ENCODE results near the gene ADGRD1.

Gene ADGRD1

DNA sequence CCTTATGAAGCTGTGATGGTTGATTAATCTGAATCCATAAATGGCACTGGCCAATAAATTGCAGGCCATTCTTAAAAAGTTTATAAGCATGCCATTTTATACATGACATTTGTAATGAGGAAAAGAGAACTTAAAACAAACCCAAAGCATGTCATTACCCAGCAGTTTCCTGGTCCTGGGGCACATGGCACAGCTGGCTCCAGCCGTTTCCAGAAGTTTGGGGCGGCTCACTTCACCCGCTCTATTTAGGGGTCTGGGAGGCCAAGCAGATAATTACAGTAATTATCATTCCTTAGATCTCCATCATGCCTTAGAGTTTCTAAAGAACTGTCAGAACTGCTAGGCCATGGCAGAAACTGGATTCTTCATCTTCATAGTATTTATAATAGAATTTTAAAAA, 6.4 kb downstream of the ADGRD1 start:
- H3K4me1 ChIP-seq (ENCODE audit: insufficient read depth, low read length), result peaks cover 3% of the 10 kb centered on the region
- H3K4me3 ChIP-seq (ENCODE audit: low read length), result no peak overlapping the region
- H3K27me3 ChIP-seq (ENCODE audit: insufficient read depth, low read length), result peaks cover 15% of the 10 kb centered on the region
- H3K36me3 ChIP-seq (ENCODE audit: insufficient read depth, low read length), result no peaks in the 10 kb centered on the region
- no peaks in the 10 kb centered on the region for H3K9me3 ChIP-seq (ENCODE audit: low read length)
- H2AFZ ChIP-seq (ENCODE audit: low read depth, low read length), result no peak overlapping the region

DNA sequence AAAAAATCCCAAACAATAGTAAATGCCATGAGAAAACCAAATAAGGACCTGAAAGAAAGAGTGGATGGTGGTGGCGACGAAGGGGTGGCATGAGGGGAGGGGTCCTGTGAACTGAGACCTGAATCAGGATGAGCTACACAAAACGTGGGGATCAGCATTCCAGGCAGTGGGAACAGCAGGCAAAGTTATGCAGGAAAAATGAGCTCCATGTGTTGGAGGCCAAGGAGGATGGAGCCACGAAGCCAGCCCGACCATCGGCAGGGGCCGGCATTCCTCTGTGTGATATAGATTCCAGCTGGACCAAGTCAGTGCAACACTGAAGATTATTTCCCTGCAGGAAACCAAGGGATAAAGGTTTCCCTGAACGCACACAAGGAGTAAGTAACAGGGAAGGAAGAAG, 7.1 kb downstream of the ADGRD1 start:
- H2AFZ ChIP-seq (ENCODE audit: low read depth, low read length), result no peak overlapping the region
- H3K36me3 ChIP-seq (ENCODE audit: insufficient read depth, low read length), result no peaks in the 10 kb centered on the region
- H3K9me3 ChIP-seq (ENCODE audit: low read length), result no peaks in the 10 kb centered on the region

DNA sequence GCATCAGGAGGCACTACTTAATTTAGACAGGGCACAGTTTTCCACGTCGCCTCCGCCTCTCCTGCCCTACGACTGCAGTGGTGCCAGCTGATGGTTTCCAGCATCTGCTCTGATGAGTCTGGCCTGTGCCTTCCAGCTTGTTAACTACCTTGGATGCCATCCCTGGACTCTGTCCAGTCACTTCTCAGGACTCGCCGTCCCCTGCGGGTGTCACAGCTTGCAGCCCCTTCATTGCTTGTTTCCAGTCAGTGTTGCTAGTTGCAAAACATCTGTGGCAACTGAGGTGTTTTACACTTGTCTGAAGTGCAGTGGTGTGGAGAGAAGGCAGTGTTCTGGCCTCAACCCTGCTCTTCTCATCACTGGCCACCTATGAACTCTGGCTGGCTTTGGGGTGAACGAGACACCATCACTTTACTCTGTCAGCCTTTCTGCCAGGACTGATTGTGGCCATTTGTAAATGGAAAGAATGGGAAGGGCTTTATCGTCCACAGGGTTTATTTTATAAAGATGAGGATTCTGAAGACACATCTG, 8.3 kb downstream of the ADGRD1 start:
- H3K36me3 ChIP-seq (ENCODE audit: insufficient read depth, low read length), result no peaks in the 10 kb centered on the region
- no peak overlapping the region for H2AFZ ChIP-seq (ENCODE audit: low read depth, low read length)
- no peaks in the 10 kb centered on the region for H3K9me3 ChIP-seq (ENCODE audit: low read length)
- H3K4me3 ChIP-seq (ENCODE audit: low read length), result no peak overlapping the region
- peaks cover 3% of the 10 kb centered on the region for H3K4me1 ChIP-seq (ENCODE audit: insufficient read depth, low read length)
- peaks cover 15% of the 10 kb centered on the region for H3K27me3 ChIP-seq (ENCODE audit: insufficient read depth, low read length)

More for the DNA sequence above, 7.1 kb downstream of the ADGRD1 start:
- Histone ChIP-seq H3K27me3 (ENCODE audit: insufficient read depth, low read length) (peaks cover 15% of the 10 kb centered on the region), H3K4me3 (ENCODE audit: low read length) (no peak overlapping the region), H3K4me1 (ENCODE audit: insufficient read depth, low read length) (peaks cover 3% of the 10 kb centered on the region)

DNA sequence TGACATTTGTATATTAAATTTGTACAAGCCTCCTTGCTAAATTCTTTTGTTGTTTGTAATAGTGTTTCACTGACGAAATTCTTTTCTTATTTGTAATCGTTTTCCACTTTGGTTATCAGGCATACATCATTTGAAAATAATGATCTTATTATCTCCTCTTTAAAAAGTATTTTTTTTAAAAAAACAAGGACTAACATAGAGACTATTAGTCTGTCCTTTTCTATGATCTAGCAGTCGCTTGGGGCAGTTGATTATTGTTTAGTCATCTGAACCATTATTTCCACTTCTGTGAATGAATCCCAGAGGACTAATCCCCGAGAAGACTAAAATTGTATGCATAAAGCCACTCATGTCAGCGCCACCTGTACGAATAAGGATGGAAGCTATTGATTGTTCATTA, 11.5 kb downstream of the ADGRD1 start:
- H3K4me3 ChIP-seq (ENCODE audit: low read length), result no peak overlapping the region

DNA sequence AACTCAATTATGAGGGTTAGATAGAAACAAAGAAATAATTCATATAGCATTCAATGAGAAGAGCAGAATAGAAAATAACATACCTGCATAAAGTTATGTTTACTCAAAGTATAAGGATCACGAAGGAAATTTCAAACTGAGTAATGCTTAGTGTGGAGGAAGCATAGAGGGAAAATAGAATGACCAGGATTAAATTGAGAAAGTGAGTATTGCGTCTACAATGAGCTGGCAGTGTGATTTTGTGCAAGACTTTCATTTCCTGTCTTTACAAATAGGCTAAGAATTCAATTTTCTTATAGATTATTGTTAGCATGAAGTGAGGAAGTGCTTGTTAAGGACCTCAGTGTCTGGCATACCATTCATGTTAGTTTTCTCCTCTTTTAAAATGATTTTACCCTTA, 12.0 kb downstream of the ADGRD1 start:
- Histone ChIP-seq H3K36me3 (ENCODE audit: insufficient read depth, low read length) (no peaks in the 10 kb centered on the region), H3K4me3 (ENCODE audit: low read length) (no peak overlapping the region), H2AFZ (ENCODE audit: low read depth, low read length) (no peak overlapping the region), H3K9me3 (ENCODE audit: low read length) (peaks cover 1% of the 10 kb centered on the region), H3K4me1 (ENCODE audit: insufficient read depth, low read length) (no peaks in the 10 kb centered on the region), H3K27me3 (ENCODE audit: insufficient read depth, low read length) (peaks cover 13% of the 10 kb centered on the region)

More for the DNA sequence above, 11.5 kb downstream of the ADGRD1 start:
- no peaks in the 10 kb centered on the region for H3K4me1 ChIP-seq (ENCODE audit: insufficient read depth, low read length)
- peaks cover 13% of the 10 kb centered on the region for H3K27me3 ChIP-seq (ENCODE audit: insufficient read depth, low read length)
- peaks cover 1% of the 10 kb centered on the region for H3K9me3 ChIP-seq (ENCODE audit: low read length)
- no peaks in the 10 kb centered on the region for H3K36me3 ChIP-seq (ENCODE audit: insufficient read depth, low read length)
- no peak overlapping the region for H2AFZ ChIP-seq (ENCODE audit: low read depth, low read length)

DNA sequence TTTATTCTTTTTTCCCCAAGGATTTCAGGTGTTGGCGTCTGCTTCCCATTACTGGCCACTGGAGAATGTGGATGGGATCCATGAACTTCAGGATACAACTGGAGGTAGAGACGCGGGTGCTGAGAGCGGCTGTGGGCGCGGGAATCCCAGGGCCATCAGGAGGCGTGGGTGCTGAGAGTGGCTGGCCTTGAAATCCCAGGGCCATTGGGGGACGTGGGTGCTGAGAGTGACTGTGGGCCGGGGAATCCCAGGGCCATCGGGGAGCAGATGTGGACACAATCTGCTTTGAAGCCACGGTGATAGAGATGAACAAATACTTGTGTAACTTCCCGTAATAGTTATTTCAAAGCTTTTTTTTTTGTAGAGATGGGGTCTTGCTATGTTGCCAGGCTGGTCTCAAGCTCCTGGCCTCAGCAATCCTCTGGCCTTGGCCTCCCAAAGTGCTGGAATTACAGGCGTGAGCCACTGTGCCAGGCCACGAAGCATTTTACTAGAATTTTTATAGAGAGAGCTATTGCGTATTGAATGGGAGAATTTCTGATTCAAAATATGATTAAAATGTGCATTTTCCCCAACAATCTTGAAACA, 12.8 kb downstream of the ADGRD1 start:
- Histone ChIP-seq H3K27me3 (ENCODE audit: insufficient read depth, low read length) (peaks cover 12% of the 10 kb centered on the region), H3K36me3 (ENCODE audit: insufficient read depth, low read length) (no peaks in the 10 kb centered on the region), H3K4me1 (ENCODE audit: insufficient read depth, low read length) (no peaks in the 10 kb centered on the region), H2AFZ (ENCODE audit: low read depth, low read length) (no peak overlapping the region), H3K9me3 (ENCODE audit: low read length) (peaks cover 1% of the 10 kb centered on the region), H3K4me3 (ENCODE audit: low read length) (no peak overlapping the region)

DNA sequence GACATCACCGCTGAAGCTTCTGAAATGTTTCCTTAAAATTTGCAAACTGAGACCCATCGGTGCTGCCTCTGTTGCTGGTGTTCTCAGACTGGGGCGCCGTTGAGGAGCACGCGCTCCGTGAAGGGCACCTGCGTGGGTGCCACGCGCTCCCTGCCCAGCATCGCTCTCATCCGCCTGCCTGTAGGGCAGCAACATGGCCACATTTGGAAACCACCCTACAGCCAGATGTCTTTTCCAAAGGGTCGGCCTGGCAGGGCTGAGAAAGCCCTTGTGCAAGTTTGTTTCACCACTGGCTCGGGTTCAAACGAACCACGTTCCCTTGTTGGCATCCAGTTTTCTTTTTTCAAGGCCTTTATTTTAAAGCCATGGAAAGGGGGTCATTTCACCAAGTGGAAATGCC, 13.9 kb downstream of the ADGRD1 start:
- Histone ChIP-seq H3K27me3 (ENCODE audit: insufficient read depth, low read length) (peaks cover 12% of the 10 kb centered on the region), H3K9me3 (ENCODE audit: low read length) (peaks cover 1% of the 10 kb centered on the region), H2AFZ (ENCODE audit: low read depth, low read length) (no peak overlapping the region), H3K4me3 (ENCODE audit: low read length) (no peak overlapping the region), H3K4me1 (ENCODE audit: insufficient read depth, low read length) (no peaks in the 10 kb centered on the region), H3K36me3 (ENCODE audit: insufficient read depth, low read length) (no peaks in the 10 kb centered on the region)

DNA sequence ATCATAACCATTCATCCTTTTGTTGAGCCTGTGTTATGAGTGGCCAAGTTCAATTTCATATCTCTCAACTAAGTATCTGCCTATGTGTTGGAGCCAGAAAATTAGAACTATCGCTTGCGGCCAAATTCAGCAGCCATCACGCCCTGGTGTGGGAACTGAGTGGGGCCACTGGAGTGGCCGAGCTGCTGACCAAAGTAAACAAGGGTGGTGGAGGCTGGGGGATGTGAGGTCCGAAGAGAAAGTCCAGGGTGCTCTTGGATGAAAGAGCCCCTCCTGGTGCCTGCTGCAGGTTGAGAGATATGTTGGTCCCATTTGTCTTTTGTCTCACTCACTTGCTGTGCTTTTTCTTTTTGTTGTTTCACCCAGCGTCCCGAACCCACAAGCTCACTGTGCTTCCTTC, 14.9 kb downstream of the ADGRD1 start:
- H3K4me1 ChIP-seq (ENCODE audit: insufficient read depth, low read length), result no peaks in the 10 kb centered on the region
- H2AFZ ChIP-seq (ENCODE audit: low read depth, low read length), result no peak overlapping the region
- H3K9me3 ChIP-seq (ENCODE audit: low read length), result peaks cover 1% of the 10 kb centered on the region
- no peaks in the 10 kb centered on the region for H3K36me3 ChIP-seq (ENCODE audit: insufficient read depth, low read length)
- H3K27me3 ChIP-seq (ENCODE audit: insufficient read depth, low read length), result peaks cover 18% of the 10 kb centered on the region
- no peak overlapping the region for H3K4me3 ChIP-seq (ENCODE audit: low read length)

DNA sequence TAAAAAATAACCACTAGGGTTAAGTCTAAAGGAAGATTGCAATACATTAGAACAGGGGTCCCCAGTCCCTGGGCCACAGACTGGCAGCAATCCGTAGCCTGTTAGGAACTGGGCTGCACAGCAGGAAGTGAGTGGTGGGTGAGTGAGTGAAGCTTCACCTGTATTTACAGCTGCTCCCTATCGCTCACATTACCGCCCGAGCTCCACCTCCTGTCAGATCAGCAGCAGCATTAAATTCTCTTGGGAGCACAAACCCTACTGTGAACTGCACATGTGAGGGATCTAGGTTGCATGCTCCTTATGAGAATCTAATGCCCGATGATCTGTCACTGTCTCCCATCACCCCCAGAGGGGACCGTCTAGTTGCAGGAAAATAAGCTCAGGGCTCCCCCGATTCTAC, 15.5 kb downstream of the ADGRD1 start:
- Histone ChIP-seq H3K27me3 (ENCODE audit: insufficient read depth, low read length) (peaks cover 21% of the 10 kb centered on the region), H3K9me3 (ENCODE audit: low read length) (peaks cover 1% of the 10 kb centered on the region), H2AFZ (ENCODE audit: low read depth, low read length) (no peak overlapping the region), H3K4me3 (ENCODE audit: low read length) (no peak overlapping the region), H3K36me3 (ENCODE audit: insufficient read depth, low read length) (no peaks in the 10 kb centered on the region), H3K4me1 (ENCODE audit: insufficient read depth, low read length) (no peaks in the 10 kb centered on the region)

DNA sequence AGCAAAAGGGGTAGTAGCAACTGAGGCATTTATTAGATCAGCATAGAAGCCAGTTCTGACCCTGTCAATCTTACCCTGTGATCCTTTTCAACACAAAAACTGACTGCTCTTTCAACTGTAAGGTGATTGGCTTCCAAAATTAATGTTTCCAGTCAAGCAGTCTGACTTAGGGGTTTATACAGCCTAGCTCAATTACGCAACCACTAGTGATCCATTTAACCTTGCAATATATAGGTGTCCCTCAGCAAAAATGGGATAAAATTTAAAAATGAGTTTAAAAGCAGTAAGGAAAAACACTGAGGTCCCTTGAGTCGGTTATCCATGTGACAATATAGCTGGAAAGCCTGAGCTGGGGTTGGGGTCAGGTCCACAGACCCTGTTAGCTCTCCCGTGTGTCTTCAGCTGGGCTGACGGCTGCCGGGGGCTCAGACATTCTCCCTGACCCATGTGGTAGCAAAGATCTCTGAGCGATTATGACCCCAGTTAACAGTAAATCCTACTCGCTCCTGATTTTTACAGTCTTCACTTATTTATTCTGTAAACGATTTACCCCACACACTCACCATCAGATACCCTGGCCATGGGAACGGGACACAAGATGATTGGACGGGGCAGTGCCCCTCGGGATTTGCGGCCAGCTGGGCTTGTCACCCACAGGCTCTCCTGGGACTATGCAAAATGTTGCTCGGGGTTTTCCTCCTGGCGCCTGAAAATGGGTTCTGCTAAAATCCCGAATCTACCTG, 16.6 kb downstream of the ADGRD1 start:
- Histone ChIP-seq H3K36me3 (ENCODE audit: insufficient read depth, low read length) (no peaks in the 10 kb centered on the region), H3K27me3 (ENCODE audit: insufficient read depth, low read length) (peaks cover 29% of the 10 kb centered on the region), H2AFZ (ENCODE audit: low read depth, low read length) (no peak overlapping the region)

DNA sequence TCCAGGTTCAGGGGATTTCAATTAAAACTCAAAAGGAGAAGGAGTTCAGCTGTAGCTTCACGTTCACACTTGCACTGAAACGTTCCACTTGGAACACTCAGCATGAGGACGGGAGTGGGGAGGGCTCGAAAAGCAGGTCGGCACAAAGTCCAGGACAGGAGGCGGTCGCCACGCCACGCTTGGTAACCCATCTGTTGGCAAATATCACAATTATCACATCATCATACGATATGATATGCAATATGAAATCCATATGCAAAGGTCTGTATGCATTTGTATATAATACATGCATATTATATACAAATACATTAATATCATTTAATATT, 17.2 kb downstream of the ADGRD1 start:
- H3K9me3 ChIP-seq (ENCODE audit: low read length), result peaks cover 1% of the 10 kb centered on the region

More for the DNA sequence above, 16.6 kb downstream of the ADGRD1 start:
- peaks cover 1% of the 10 kb centered on the region for H3K9me3 ChIP-seq (ENCODE audit: low read length)
- H3K4me3 ChIP-seq (ENCODE audit: low read length), result no peak overlapping the region
- H3K4me1 ChIP-seq (ENCODE audit: insufficient read depth, low read length), result no peaks in the 10 kb centered on the region

DNA sequence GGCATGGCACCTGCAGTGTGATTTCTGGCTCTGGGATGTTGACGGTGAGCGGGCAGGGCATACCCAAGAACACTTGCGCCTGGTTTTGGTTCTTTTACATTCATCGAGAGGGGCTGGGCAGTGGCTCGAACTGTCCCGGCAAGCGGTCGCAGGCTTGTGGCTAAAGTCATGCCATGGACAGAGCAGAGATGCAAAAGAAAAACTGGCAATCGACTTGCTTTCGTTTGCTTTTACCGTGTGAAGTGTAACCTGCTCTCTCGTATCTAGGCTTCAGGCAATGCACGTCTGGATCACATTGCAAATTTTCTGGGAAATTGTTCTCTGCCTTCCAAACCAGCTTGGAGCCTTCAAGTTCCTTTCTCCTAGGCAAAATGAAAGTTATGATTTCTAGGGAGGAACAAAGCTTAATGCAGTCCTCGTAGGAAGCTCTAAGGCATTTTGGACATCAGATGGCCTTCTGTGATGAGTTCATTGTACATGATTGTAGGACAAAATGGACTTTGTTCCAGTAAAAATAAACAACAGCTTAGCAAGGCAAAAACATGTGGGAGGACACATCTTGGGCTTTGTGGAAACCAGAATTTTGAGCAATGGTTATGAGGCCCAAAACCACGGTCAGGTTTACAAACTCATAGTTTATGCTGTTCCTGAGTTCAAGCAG, 18.3 kb downstream of the ADGRD1 start:
- Histone ChIP-seq H3K36me3 (ENCODE audit: insufficient read depth, low read length) (no peaks in the 10 kb centered on the region), H2AFZ (ENCODE audit: low read depth, low read length) (no peak overlapping the region), H3K4me3 (ENCODE audit: low read length) (no peak overlapping the region), H3K4me1 (ENCODE audit: insufficient read depth, low read length) (no peaks in the 10 kb centered on the region), H3K27me3 (ENCODE audit: insufficient read depth, low read length) (peaks cover 32% of the 10 kb centered on the region), H3K9me3 (ENCODE audit: low read length) (peaks cover 1% of the 10 kb centered on the region)

More for the DNA sequence above, 17.2 kb downstream of the ADGRD1 start:
- Histone ChIP-seq H3K27me3 (ENCODE audit: insufficient read depth, low read length) (peaks cover 30% of the 10 kb centered on the region), H3K36me3 (ENCODE audit: insufficient read depth, low read length) (no peaks in the 10 kb centered on the region), H3K4me3 (ENCODE audit: low read length) (no peak overlapping the region), H2AFZ (ENCODE audit: low read depth, low read length) (no peak overlapping the region), H3K4me1 (ENCODE audit: insufficient read depth, low read length) (no peaks in the 10 kb centered on the region)

DNA sequence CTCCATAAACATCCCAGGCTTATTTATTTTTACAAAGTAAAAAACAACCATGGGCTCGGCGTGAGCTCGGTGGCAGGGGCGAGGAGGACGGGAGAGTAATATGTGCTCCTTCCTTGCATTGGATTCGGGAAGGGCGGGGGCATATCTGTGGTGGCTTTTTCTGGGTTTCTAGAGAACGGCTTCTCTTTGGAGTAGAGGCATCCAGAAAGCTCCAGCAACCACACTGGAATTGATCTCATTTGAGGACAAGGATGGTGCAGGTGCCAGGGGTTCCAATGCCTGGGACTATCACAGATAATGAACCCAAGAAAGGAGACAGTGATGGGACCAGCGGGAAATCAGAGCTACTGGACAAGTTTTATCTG, 18.9 kb downstream of the ADGRD1 start:
- H3K27me3 ChIP-seq (ENCODE audit: insufficient read depth, low read length), result peaks cover 32% of the 10 kb centered on the region
- H3K4me3 ChIP-seq (ENCODE audit: low read length), result no peak overlapping the region
- no peaks in the 10 kb centered on the region for H3K36me3 ChIP-seq (ENCODE audit: insufficient read depth, low read length)
- peaks cover 1% of the 10 kb centered on the region for H3K9me3 ChIP-seq (ENCODE audit: low read length)
- H3K4me1 ChIP-seq (ENCODE audit: insufficient read depth, low read length), result no peaks in the 10 kb centered on the region
- no peak overlapping the region for H2AFZ ChIP-seq (ENCODE audit: low read depth, low read length)
